Peyer's patch (tissue), 4 donors: ENCODE data around the gene FARS2. TPM values are rescaled to one million over a fixed set of nuclear protein-coding genes. Genes with fewer than 3 reads are reported as not detected.

ENCODE experiments used
- DNase-seq, 3 donors: peaks; one replicate each; pipeline ENCODE4 v3.0.0-alpha.2; 2017 to 2019
- H3K27ac ChIP-seq, 4 donors: fragments of 200-600 bp; sonication (generic); one replicate each; pipeline ENCODE4 v1.5.1; 2016 to 2019
- H3K27me3 ChIP-seq, 2 donors: fragments of 200-600 bp; sonication (generic); one replicate each; pipeline ENCODE4 v1.5.1; 2019
- H3K36me3 ChIP-seq, 3 donors: fragments of 200-600 bp; sonication (generic); one replicate each; pipeline ENCODE4 v1.5.1; 2016 to 2019
- H3K4me1 ChIP-seq, 4 donors: fragments of 200-600 bp; sonication (generic); one replicate each; pipeline ENCODE4 v1.5.1; 2016 to 2019
- H3K4me3 ChIP-seq, 4 donors: fragments of 200-600 bp; sonication (generic); 1 replicate in 3 of 4; 2 replicates in 1 of 4; pipeline ENCODE4 v1.5.1; 2016 to 2019; ENCODE audit warnings: mild to moderate bottlenecking in 1 of 4
- H3K9me3 ChIP-seq, 4 donors: fragments of 200-600 bp; sonication (generic); one replicate each; pipeline ENCODE4 v1.5.1; 2016 to 2019; ENCODE audit warnings: mild to moderate bottlenecking in 1 of 4
- CTCF ChIP-seq, 6 experiments: fragments of 450-650 bp in 4 of 6; fragments of 200-600 bp in 2 of 6; sonication (generic) in 1 of 6; IDR thresholded peaks; one replicate each; pipeline ENCODE4 v1.5.1; 2017 to 2019; ENCODE audit warnings: antibody characterized with exemption in 6 of 6, mild to moderate bottlenecking in 3 of 6, moderate library complexity in 1 of 6
- POLR2A ChIP-seq, 2 donors: fragments of 450-650 bp; IDR thresholded peaks; one replicate each; pipeline ENCODE4 v1.5.1; 2017; ENCODE audit warnings: antibody characterized with exemption in 2 of 2, mild to moderate bottlenecking in 2 of 2, moderate library complexity in 2 of 2
- total RNA-seq, 4 donors: library from RNA; depleted of rRNA; stranded (reverse); fragments of >200 nt; gene quantifications; one replicate each; pipeline ENCODE4 v1.1.0, GENCODE V29; 2016

The FARS2 gene
- total RNA-seq, 4 donors from 2014 or later: 9.5 to 42.1 (median 17.1) TPM

GRCh38 chr6:5705252-5705651 lies 443.9 kb downstream of the FARS2 start:
- no peaks in the 10 kb centered on the region for H3K36me3 ChIP-seq
- TF ChIP-seq CTCF (IDR thresholded peaks at IDR 0.05): no peak
- TF ChIP-seq POLR2A (IDR thresholded peaks at IDR 0.05): no peak
- no peak overlapping the region for H3K27ac ChIP-seq
- no peaks in the 10 kb centered on the region for H3K9me3 ChIP-seq
- no peak overlapping the region for H3K4me3 ChIP-seq
- no peak for DNase-seq
- H3K27me3 ChIP-seq: no peaks in the 10 kb centered on the region
- H3K4me1 ChIP-seq: no peaks in the 10 kb centered on the region

- no peak for DNase-seq
- no peaks in the 10 kb centered on the region for H3K36me3 ChIP-seq
- H3K4me1 ChIP-seq: no peaks in the 10 kb centered on the region
- H3K9me3 ChIP-seq: no peaks in the 10 kb centered on the region
- no peak overlapping the region for H3K27ac ChIP-seq
- no peak overlapping the region for H3K4me3 ChIP-seq
- no peaks in the 10 kb centered on the region for H3K27me3 ChIP-seq
- TF ChIP-seq POLR2A (IDR thresholded peaks at IDR 0.05) (no peak), CTCF (IDR thresholded peaks at IDR 0.05) (no peak)
Observed at GRCh38 chr6:5706124-5707033, 445.1 kb downstream of the FARS2 start.

- H3K4me3 ChIP-seq: no peak overlapping the region
- TF ChIP-seq POLR2A (IDR thresholded peaks at IDR 0.05) (no peak), CTCF (IDR thresholded peaks at IDR 0.05) (no peak)
- no peaks in the 10 kb centered on the region for H3K9me3 ChIP-seq
- no peaks in the 10 kb centered on the region for H3K36me3 ChIP-seq
- H3K27ac ChIP-seq: no peak overlapping the region
- peaks cover 0 to 3% (median 0%) of the 10 kb centered on the region in 4 donors for H3K4me1 ChIP-seq
- no peaks in the 10 kb centered on the region for H3K27me3 ChIP-seq
- DNase-seq: no peak
Observed at GRCh38 chr6:5707281-5708045, 446.1 kb downstream of the FARS2 start.

GRCh38 chr6:5710516-5710915 lies 449.2 kb downstream of the FARS2 start:
- no peak overlapping the region for H3K27ac ChIP-seq
- no peaks in the 10 kb centered on the region for H3K9me3 ChIP-seq
- no peaks in the 10 kb centered on the region for H3K27me3 ChIP-seq
- no peaks in the 10 kb centered on the region for H3K36me3 ChIP-seq
- DNase-seq: no peak
- H3K4me1 ChIP-seq: peaks cover 0 to 9% (median 0%) of the 10 kb centered on the region in 4 donors
- TF ChIP-seq POLR2A (IDR thresholded peaks at IDR 0.05) (no peak), CTCF (IDR thresholded peaks at IDR 0.05) (no peak)
- no peak overlapping the region for H3K4me3 ChIP-seq

- H3K4me3 ChIP-seq: no peak overlapping the region
- H3K9me3 ChIP-seq: no peaks in the 10 kb centered on the region
- no peaks in the 10 kb centered on the region for H3K27me3 ChIP-seq
- TF ChIP-seq CTCF (IDR thresholded peaks at IDR 0.05): no peak
- no peak for TF ChIP-seq POLR2A (IDR thresholded peaks at IDR 0.05)
- no peaks in the 10 kb centered on the region for H3K36me3 ChIP-seq
- no peak for DNase-seq
- H3K4me1 ChIP-seq: peaks cover 0 to 9% (median 0%) of the 10 kb centered on the region in 4 donors
- no peak overlapping the region for H3K27ac ChIP-seq
Observed at GRCh38 chr6:5710936-5711335, 449.6 kb downstream of the FARS2 start.
